OCI-LY7 (cell line): Measurements from ENCODE around the gene SGO2. TPM values are rescaled to one million over a fixed set of nuclear protein-coding genes. Genes with fewer than 3 reads are reported as not detected.

Source experiments
- BruUV-seq: library from RNA; stranded (reverse); fragments of 400-500 nt; replicated peaks from 2 replicates; lab custom pipeline; 2021; lab: Mats Ljungman, UMichigan
- CTCF ChIA-PET: fragments of 300-600 bp; sonication (Branson Sonifier 250); formaldehyde crosslinking; loops from one replicate; lab custom pipeline; 2022; ENCODE audit warnings: antibody characterized with exemption; ENCODE audit not compliant: unreplicated experiment; lab: Charles Lee
- POLR2A ChIA-PET: fragments of 300-600 bp; sonication (Branson Sonifier 250); formaldehyde crosslinking; loops from one replicate; lab custom pipeline; 2022; ENCODE audit warnings: antibody characterized with exemption; lab: Charles Lee
- DNase-seq: peaks from one replicate; pipeline ENCODE4 v3.0.0-alpha.2; 2015; ENCODE audit warnings: low spot score
- H2AFZ ChIP-seq: fragments of 200-600 bp; sonication (generic), shearing (Covaris generic); 2 replicates; pipeline ENCODE4 v1.6.1; 2014; ENCODE audit warnings: mild to moderate bottlenecking, antibody characterized with exemption, low read length, moderate library complexity
- H3K27ac ChIP-seq: fragments of 200-600 bp; sonication (generic); 2 replicates; pipeline ENCODE4 v1.5.1; 2014; ENCODE audit warnings: mixed run types, low read depth, mild to moderate bottlenecking, moderate library complexity, low read length, inconsistent platforms; ENCODE audit not compliant: poor library complexity, severe bottlenecking
- H3K36me3 ChIP-seq: fragments of 200-600 bp; sonication (generic); 2 replicates; pipeline ENCODE4 v1.6.1; 2014; ENCODE audit warnings: mild to moderate bottlenecking, antibody characterized with exemption, low read length, moderate library complexity, mixed read lengths; ENCODE audit not compliant: insufficient read depth
- H3K4me1 ChIP-seq: fragments of 200-600 bp; sonication (generic); 2 replicates; pipeline ENCODE4 v1.5.1; 2014; ENCODE audit warnings: mild to moderate bottlenecking, low read length; ENCODE audit not compliant: insufficient read depth, poor library complexity, severe bottlenecking
- H3K4me2 ChIP-seq: fragments of 200-600 bp; sonication (generic); 2 replicates; pipeline ENCODE4 v1.6.1; 2014; ENCODE audit warnings: mild to moderate bottlenecking, low read length
- H3K4me3 ChIP-seq: fragments of 200-600 bp; sonication (generic); 2 replicates; pipeline ENCODE4 v1.5.1; 2014; ENCODE audit warnings: mild to moderate bottlenecking, low read depth, low read length; ENCODE audit not compliant: poor library complexity, severe bottlenecking
- H3K79me2 ChIP-seq: fragments of 200-600 bp; sonication (generic); 2 replicates; pipeline ENCODE4 v1.6.1; 2016; ENCODE audit warnings: low read depth, mild to moderate bottlenecking, low read length, moderate library complexity, mixed read lengths; ENCODE audit not compliant: insufficient read depth
- H3K9me2 ChIP-seq: fragments of 200-600 bp; sonication (generic); 2 replicates; pipeline ENCODE4 v1.6.1; 2016; ENCODE audit warnings: mild to moderate bottlenecking, low read length, mixed read lengths; ENCODE audit not compliant: insufficient read depth
- H3K9me3 ChIP-seq: fragments of 200-600 bp; sonication (generic); 2 replicates; pipeline ENCODE4 v1.6.1; 2014; ENCODE audit warnings: mild to moderate bottlenecking, mixed run types, low read length, mixed read lengths
- H4K20me1 ChIP-seq: fragments of 200-600 bp; sonication (generic); 2 replicates; pipeline ENCODE4 v1.6.1; 2014; ENCODE audit warnings: mild to moderate bottlenecking, antibody characterized with exemption, low read length, moderate library complexity, mixed read lengths; ENCODE audit not compliant: insufficient read depth
- EZH2phosphoT487 ChIP-seq: fragments of 200-600 bp; sonication (generic); IDR thresholded peaks from 2 replicates; pipeline ENCODE4 v1.6.1; 2018; ENCODE audit warnings: low read depth, borderline replicate concordance, mild to moderate bottlenecking, mixed run types, antibody characterized with exemption, low read length, moderate library complexity, mixed read lengths
- intact Hi-C: fragments of 100-400 bp; cut with micrococcal nuclease; formaldehyde crosslinking; loops from one replicate; pipeline ENCODE4 v1.10.0; 2022; ENCODE audit not compliant: unreplicated experiment
- total RNA-seq, 2 experiments: library from RNA; depleted of rRNA in 1 of 2; stranded (reverse); fragments of >200 nt in 1 of 2; shearing (Covaris generic) in 1 of 2; gene quantifications; 2 replicates each; pipeline ENCODE4 v1.2.3, GENCODE V29; 2014 to 2022
- TF ChIP-seq, protein P1 (sequence below): fragments of 200-600 bp; sonication (generic); conservative IDR thresholded peaks from 2 replicates; pipeline ENCODE4 v1.5.1; 2014; ENCODE audit warnings: mild to moderate bottlenecking, antibody characterized with exemption, low read length, moderate library complexity, mixed read lengths

The SGO2 gene
- total RNA-seq, 2 experiments from 2014 or later, result 29.3 to 55.3 TPM

DNA sequence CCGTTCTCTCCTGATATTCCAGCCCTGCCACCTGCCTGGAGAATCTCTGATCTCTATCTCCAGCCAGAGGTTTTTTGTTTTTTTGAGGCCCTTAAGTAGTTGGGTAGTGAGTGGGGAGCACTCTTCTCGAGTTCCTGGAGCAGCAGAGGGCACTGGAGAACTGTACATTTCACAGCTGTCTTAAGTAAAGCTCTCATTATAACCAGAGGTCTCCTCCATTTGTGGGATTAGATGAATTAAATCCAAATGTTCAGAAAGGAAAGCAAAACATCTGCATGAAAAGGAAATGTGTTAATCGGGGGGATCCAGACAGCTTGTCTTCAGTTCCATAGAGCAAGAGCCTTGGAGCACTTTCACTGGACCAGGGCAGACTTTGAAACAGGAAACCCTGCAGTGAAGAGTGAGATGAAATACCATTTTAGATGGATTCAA, 92.6 kb downstream of the SGO2 start:
- no peaks in the 10 kb centered on the region for H3K36me3 ChIP-seq
- H3K27ac ChIP-seq, result no peak overlapping the region
- intact Hi-C loops, result loop anchor here (2.0 kb wide), 1 partner anchor 84 kb away; no protein-coding TSS in a partner anchor
- no TSS peak for BruUV-seq
- peaks cover 24% of the 10 kb centered on the region for H3K4me1 ChIP-seq
- peak overlapping the region; percentile 68; the same call in 1 of the 2 replicates for H2AFZ ChIP-seq
- H4K20me1 ChIP-seq, result no peaks in the 10 kb centered on the region
- POLR2A ChIA-PET, result interaction anchor here (0.8 kb wide), 1 partner anchor 14 kb away, joined by 4 read pairs; no protein-coding TSS in a partner anchor
- no peak overlapping the region for H3K4me2 ChIP-seq
- TF ChIP-seq, protein P1, sequence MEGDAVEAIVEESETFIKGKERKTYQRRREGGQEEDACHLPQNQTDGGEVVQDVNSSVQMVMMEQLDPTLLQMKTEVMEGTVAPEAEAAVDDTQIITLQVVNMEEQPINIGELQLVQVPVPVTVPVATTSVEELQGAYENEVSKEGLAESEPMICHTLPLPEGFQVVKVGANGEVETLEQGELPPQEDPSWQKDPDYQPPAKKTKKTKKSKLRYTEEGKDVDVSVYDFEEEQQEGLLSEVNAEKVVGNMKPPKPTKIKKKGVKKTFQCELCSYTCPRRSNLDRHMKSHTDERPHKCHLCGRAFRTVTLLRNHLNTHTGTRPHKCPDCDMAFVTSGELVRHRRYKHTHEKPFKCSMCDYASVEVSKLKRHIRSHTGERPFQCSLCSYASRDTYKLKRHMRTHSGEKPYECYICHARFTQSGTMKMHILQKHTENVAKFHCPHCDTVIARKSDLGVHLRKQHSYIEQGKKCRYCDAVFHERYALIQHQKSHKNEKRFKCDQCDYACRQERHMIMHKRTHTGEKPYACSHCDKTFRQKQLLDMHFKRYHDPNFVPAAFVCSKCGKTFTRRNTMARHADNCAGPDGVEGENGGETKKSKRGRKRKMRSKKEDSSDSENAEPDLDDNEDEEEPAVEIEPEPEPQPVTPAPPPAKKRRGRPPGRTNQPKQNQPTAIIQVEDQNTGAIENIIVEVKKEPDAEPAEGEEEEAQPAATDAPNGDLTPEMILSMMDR, result peak; percentile 66
- TF ChIP-seq EZH2phosphoT487, result no peak
- CTCF ChIA-PET, result interaction anchor here (0.9 to 1.0 kb wide), 3 partner anchors 77 to 135 kb away, joined by 3 to 4 read pairs (median 3); no protein-coding TSS in a partner anchor
- H3K9me2 ChIP-seq, result no peaks in the 10 kb centered on the region
- DNase-seq, result peak; percentile 45
- H3K79me2 ChIP-seq, result no peaks in the 10 kb centered on the region
- no peak overlapping the region for H3K4me3 ChIP-seq
- H3K9me3 ChIP-seq, result no peaks in the 10 kb centered on the region

DNA sequence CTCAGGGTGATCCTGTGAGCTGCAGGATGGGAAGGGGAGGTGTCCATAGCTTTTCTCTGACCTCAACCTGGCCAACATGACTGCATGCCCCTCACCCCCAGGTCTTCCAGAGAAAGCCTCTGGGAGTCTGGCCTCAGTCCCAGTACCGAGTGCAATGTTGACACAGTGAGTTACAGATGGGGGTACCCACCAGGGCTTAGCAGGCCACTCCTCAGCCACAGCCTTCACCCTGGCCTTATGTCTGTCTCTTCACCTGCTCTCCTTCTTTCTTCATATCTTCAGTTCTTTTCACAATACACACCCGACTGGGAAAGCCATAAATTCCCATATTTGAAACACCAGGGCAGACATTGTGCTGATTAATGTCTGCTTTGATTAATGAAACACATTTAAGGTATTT, 93.3 kb downstream of the SGO2 start:
- Histone ChIP-seq H2AFZ (no peak overlapping the region), H3K9me2 (no peaks in the 10 kb centered on the region), H3K9me3 (no peaks in the 10 kb centered on the region), H4K20me1 (no peaks in the 10 kb centered on the region), H3K4me3 (no peak overlapping the region), H3K79me2 (no peaks in the 10 kb centered on the region), H3K4me1 (peaks cover 24% of the 10 kb centered on the region), H3K4me2 (no peak overlapping the region), H3K36me3 (no peaks in the 10 kb centered on the region), H3K27ac (no peak overlapping the region)
- intact Hi-C loops, result loop anchor here (2.0 kb wide), 1 partner anchor 84 kb away; no protein-coding TSS in a partner anchor
- CTCF ChIA-PET, result interaction anchor here (0.9 to 1.0 kb wide), 2 partner anchors 76 to 84 kb away, joined by 3 read pairs; no protein-coding TSS in a partner anchor
- no peak for DNase-seq
- POLR2A ChIA-PET, result no interaction called here
- TF ChIP-seq, protein P1, result no peak
- no peak for TF ChIP-seq EZH2phosphoT487
- BruUV-seq, result no TSS peak

DNA sequence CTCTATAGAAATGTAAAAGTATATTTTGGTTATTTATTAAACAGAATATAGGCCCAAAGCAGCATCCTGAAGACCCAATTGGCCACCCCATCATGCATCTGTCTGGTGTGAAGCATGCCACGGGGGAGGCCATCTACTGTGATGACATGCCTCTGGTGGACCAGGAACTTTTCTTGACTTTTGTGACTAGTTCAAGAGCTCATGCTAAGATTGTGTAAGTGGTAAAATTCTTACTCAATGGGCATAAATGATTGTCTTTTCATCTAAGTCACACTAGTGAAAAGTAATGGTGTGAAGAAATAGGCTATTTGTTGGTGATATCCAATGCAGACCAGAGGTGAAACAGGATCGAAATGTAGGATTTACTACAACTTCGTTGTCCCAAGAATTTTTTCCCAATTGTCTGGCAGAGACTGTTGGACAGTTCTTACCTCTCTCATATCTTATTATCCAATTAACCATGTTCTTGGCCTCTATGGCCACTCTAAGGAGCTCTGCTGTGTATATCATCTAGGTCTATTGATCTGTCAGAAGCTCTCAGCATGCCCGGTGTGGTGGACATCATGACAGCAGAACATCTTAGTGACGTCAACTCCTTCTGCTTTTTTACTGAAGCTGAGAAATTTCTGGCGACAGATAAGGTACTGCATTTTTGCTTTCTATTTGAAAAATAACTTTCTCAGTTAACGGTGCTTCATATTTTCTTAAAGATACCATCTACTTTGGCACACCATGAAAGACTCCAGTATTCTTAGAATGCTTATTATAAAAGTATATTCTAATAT, 94.8 kb downstream of the SGO2 start:
- Histone ChIP-seq H3K36me3 (no peaks in the 10 kb centered on the region), H3K4me2 (no peak overlapping the region), H2AFZ (no peak overlapping the region), H3K27ac (no peak overlapping the region), H3K79me2 (no peaks in the 10 kb centered on the region), H3K4me3 (no peak overlapping the region), H4K20me1 (no peaks in the 10 kb centered on the region), H3K4me1 (peaks cover 24% of the 10 kb centered on the region), H3K9me3 (no peaks in the 10 kb centered on the region), H3K9me2 (no peaks in the 10 kb centered on the region)
- ChIA-PET POLR2A (interaction anchor here (0.6 kb wide), 1 partner anchor 933 kb away, joined by 3 read pairs; no protein-coding TSS in a partner anchor), CTCF (no interaction called here)
- BruUV-seq, result no TSS peak
- TF ChIP-seq, protein P1, result no peak
- no peak for TF ChIP-seq EZH2phosphoT487
- DNase-seq, result no peak
- intact Hi-C loops, result no loop called here
